Activated T-helper 9 cell treated with anti-CD3 and anti-CD28 coated beads, Interleukin-2, amount 50 U/mL, for 16 hours (primary cell): ENCODE results near the gene PDE8B.
"Not testable (repeated sequence)": the region's sequence is repeated elsewhere in the genome, so short reads cannot be mapped to it uniquely, and the experiment has no call there.

Experiments
- DNase-seq: peaks from one replicate; pipeline ENCODE4 v3.0.0-alpha.2; 2020; ENCODE audit warnings: low read depth

Gene PDE8B

DNA sequence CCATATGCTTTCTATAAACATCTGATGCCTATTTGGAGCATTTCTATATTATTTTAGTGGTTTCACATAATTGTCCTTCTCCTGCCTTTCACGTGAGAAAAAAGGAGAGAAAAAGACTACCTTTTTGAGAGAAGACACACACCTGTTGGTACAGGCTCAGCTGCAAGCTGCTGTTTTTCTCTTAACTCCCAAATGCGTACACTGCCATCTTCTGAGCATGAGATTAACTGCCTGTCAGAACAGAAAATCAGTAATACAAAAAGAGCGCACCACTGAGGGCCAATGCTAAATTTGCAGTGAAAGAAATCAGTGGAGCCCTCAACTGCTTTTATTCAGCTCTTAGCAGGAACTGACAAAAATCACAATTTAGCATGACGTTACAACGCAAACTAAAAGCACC, 226.7 kb downstream of the PDE8B start:
- DNase-seq = no peak

DNA sequence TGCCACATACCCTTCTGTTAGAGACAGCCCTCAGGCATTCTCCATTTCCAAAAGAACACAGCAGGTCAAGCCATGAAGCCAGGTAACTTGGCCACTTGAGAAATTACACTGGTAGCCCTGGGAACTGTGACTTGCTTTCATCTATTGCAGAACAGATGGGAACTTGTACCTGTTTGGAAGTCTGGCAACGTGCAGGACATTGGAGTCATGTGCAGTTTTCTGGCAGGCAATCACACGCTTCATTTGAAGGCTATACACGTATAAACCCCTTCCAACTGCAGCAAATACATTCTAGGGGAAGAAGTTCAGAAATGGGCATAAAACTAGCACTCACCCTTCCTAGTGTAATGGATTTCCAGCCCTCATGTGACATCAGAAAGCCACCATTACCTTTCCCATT, 227.6 kb downstream of the PDE8B start:
- DNase-seq = no peak

DNA sequence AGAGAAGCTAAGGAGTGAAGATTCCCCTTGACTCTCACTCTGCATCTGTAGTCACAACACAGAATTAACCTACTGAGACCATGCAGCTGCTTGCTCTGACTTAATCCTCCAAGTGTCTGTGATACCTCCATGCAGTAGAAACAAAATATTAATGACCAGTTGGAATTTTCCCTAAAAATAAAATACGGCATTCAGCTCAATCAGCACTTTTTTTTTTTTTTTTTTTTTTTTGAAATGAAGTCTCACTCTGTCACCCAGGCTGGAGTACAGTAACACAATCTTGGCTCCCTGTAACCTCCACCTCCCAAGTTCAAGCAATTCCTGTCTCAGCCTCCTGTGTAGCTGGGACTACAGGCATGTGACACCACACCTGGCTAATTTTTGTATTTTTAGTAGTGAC, 233.2 kb downstream of the PDE8B start:
- DNase-seq = no peak

DNA sequence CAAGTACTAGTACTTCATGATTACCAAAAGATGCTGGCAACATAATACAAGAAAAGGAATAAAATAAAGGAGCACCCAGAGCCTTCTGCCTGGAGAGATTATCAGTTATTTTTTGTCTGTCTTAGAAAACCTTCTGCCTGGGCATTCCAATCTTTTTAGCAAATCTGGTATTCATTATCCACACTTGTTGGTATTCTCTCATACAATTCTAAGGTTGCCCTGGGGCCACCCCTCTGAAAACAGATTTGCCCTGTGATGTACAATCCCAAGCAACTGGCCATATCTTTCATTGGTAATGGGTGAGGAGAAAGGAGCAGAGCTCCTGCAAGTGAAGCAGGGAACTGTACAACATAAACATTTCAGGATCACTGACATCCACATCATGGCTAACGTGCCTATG, 233.9 kb downstream of the PDE8B start:
- DNase-seq = no peak

DNA sequence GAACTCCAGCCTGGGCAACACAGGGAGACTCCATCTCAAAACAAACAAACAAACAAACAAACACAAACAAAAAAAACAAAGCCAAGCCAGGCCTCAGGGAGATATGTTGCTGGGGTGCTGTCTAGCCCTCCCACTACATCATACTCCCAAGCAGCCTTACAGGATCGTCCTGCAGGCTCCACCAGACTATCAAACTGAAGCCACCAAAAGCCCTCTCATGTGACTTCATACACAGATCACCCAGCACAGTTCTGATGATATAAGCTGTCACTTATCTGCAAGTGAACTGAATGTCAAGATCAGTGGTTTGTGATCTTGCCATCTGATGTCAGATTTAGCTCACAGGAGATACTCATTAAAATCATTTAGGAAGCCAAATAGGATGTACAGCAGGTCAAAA, 238.4 kb downstream of the PDE8B start:
- DNase-seq = no peak

DNA sequence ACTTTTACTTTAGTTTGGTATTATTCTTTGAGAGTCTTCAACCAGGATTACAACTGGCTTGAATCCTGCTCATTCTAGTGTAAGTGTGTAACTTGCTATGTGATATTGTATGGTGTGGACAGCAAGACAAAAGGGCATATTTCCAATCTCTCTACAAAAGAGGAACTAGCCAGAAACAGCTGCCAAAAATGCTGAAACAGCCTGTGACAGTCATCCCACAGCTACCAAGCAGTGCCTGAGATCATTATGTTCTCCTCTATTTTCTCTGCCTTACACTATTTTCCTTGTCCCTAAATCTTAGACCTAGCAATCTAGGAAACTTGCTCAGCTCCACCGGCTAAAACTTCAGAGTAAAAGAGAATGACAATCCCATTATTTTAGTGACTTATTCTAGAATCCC, 238.8 kb downstream of the PDE8B start:
- no peak for DNase-seq

DNA sequence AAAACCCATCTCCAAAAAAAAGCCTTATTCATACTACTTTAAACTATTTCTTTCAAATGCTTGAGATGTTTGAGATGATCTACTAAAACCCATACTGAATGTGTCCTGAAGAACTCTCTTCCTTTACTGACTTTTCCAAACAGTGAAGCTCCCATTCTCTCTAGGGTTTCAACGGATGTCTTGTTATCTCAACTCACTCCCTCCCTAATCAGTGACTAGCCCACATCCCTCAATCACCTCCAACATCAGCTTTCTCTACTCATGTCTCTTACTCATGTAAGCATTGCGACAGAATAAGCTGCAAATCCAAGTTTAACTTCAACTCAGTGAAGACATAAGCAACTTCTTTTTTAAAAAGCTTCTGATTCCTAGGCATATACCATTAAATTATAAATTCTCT, 239.5 kb downstream of the PDE8B start:
- DNase-seq = no peak

DNA sequence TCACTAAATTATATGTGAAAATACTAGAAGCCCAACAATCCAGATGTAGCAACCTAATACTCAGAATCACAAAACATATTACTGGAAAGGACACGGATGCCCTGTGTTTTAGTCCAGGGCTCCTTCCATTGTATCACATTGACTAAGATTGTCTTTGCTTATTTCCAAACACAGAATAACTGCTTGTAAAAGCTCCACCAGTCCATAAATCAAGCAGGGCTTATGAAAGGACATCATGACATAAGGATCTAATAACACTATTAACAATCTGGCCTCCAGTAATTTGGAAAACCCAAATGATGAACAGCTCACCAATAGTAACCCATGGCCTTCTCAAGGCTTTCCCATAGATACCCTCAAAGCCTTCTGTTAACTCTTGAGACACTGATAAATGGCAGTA, 241.9 kb downstream of the PDE8B start:
- DNase-seq = no peak

DNA sequence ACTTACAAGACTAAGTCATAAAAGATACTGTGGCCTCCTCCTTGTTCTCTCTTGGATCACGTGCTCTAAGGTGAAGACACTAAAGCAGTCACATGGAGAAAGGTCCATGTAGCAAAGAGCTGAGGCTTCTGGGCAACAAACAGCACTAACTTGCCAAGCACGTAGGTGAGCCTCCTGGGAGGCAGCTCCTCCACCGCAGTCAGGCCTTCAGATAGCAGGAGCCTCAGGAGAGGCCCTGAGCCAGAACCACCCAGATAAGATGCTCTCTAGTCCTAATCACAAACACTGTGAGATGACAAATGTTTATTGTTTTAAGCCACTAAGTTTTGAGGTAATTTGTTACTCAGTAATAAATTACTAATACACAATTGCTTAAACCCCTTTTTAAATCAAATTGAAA, 243.6 kb downstream of the PDE8B start:
- no peak for DNase-seq

DNA sequence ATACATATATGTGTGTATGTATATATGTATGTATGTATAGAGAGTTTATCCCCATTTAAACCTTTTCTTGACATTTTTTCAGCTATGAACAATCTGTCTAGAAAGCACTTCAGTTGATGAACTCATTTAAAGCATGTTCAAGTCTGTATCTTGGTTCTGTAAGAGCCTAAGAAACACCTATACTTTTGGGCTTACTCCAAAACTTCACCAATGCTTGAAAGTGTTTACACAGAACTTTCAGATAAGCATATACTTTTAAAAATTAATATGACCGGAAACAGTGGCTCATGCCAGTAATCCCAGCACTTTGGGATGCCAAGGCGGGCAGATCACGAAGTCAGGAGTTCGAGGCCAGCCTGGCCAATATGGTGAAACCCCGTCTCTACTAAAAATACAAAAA, 250.8 kb downstream of the PDE8B start:
- no peak for DNase-seq

DNA sequence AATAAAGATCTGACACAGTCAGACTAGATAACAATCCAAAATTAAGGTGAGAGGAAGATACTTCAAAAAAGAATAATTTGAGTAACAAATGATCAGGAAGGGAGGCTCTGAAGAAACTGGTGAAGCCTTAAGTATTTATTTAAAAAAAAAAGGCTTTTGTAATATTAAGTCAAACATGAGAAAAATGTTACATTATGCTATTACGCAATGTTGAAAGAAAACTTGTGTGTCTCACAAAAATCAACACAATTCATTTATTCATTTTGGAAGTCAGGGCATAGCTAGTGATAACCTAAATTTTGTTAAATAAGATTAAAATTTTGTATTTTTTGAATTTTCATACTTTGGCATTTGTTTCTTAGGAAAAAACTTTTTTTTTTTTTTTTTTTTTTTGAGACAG, 253.4 kb downstream of the PDE8B start:
- no peak for DNase-seq

DNA sequence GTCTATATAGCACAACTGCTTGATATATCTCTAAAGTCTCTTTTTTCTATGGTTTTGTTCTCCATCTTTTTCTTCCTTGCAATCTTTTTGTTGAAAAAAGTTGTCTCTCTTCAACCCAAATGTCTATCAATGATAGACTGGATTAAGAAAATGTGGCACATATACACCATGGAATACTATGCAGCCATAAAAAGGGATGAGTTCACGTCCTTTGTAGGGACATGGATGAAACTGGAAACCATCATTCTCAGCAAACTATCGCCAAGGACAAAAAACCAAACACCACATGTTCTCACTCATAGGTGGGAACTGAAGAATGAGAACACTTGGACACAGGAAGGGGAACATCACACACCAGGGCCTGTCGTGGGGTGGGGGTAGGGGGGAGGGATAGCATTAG, 258.4 kb downstream of the PDE8B start:
- DNase-seq = not testable (repeated sequence)

DNA sequence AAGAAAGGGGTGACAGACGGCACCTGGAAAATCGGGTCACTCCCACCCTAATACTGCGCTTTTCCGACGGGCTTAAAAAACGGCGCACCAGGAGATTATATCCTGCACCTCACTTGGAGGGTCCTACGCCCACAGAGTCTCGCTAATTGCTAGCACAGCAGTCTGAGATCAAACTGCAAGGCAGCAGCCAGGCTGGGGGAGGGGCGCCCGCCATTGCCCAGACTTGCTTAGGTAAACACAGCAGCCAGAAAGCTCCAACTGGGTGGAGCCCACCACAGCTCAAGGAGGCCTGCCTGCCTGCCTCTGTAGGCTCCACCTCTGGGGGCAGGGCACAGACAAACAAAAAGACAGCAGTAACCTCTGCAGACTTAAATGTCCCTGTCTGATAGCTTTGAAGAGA, 264.6 kb downstream of the PDE8B start:
- not testable (repeated sequence) for DNase-seq
